ENCODE data around the gene SH3BGRL. TPM values are rescaled to one million over a fixed set of nuclear protein-coding genes. Genes with fewer than 3 reads are reported as not detected.

Gene SH3BGRL
- total RNA-seq, 1 experiment from 2014 or later: 41.8 TPM

DNA sequence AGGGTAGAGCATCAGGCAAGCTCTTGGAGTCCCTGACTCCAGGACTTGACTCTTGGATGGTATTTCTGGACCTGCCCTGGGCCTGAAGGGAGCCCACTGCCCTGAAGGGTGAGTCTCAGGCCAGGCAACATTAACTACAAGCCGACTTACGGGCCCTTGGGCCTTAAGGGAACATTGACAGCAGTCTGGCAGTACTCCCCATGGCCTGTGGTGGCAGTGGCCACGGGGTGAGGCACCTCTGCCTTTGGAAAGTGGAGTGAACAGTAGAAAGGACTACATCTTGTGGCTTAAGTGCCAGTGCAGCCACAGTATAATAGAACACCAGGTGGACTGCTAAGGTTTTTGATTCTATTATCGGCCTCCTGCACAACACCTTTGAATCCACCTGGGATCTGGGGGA is 36.3 kb downstream of the SH3BGRL start:
- H3K18ac ChIP-seq (ENCODE audit: insufficient read length, low read depth, low read length): no peak overlapping the region
- H3K9me3 Mint-ChIP-seq: peaks cover 69 to 75% of the 10 kb centered on the region in 2 experiments
- peaks cover 8 to 15% (median 13%) of the 10 kb centered on the region in 3 experiments for H3K36me3 Mint-ChIP-seq (ENCODE audit: insufficient read depth in 1 of 3, low read depth in 3 of 3)
- H2BK20ac ChIP-seq (ENCODE audit: low read depth, low read length, poor library complexity, severe bottlenecking): no peak overlapping the region
- no peak overlapping the region for H2AFZ ChIP-seq (ENCODE audit: low read length)
- no CpG with 5 or more reads among the region's 4 CpGs for WGBS (ENCODE audit: extremely low coverage, insufficient read length, low lambda C conversion rate)
- H3K4me1 ChIP-seq (ENCODE audit: insufficient read depth, low read length): no peaks in the 10 kb centered on the region
- H4K5ac ChIP-seq (ENCODE audit: insufficient read length, low read depth, low read length): no peak overlapping the region
- no peak overlapping the region for H3K56ac ChIP-seq (ENCODE audit: insufficient read length, low read depth, low read length)
- H3K79me2 ChIP-seq (ENCODE audit: insufficient read depth, low read length): no peaks in the 10 kb centered on the region
- H3K4me1 Mint-ChIP-seq: no peaks in the 10 kb centered on the region
- no peaks in the 10 kb centered on the region for H4K20me1 ChIP-seq (ENCODE audit: control insufficient read depth, insufficient read depth, insufficient read length)
- H3K23me2 ChIP-seq (ENCODE audit: insufficient read length, low read depth, low read length, poor library complexity, severe bottlenecking): no peaks in the 10 kb centered on the region
- H2BK12ac ChIP-seq (ENCODE audit: insufficient read length, low read depth, low read length): no peak overlapping the region
- H3K27me3 ChIP-seq (ENCODE audit: insufficient read depth, low read length): no peaks in the 10 kb centered on the region
- H2AK5ac ChIP-seq (ENCODE audit: insufficient read length, low read length): no peak overlapping the region
- no peak overlapping the region for H2BK15ac ChIP-seq (ENCODE audit: low read depth, low read length)
- H4K8ac ChIP-seq (replicated peaks; ENCODE audit: insufficient read length, low read depth, low read length): no peak overlapping the region
- no peak overlapping the region for H3K27ac ChIP-seq (ENCODE audit: insufficient read length, low read depth, low read length)
- 0 out of 7 replicates have a peak overlapping the region, but pooled peaks of 1 of the 3 experiments have one; percentile 28 for H3K27ac Mint-ChIP-seq
- no peak overlapping the region for H3K23ac ChIP-seq (ENCODE audit: insufficient read length, low read depth, low read length)
- H3K4me3 Mint-ChIP-seq: no peak overlapping the region
- DNase-seq: no peak
- no peak overlapping the region for H3K4ac ChIP-seq (ENCODE audit: low read depth, low read length)
- H3K4me2 ChIP-seq (ENCODE audit: insufficient read depth, insufficient read length, low read length): no peak overlapping the region
- H3K9ac ChIP-seq (ENCODE audit: extremely low read depth, insufficient read length, low read length): no peak overlapping the region
- H2BK120ac ChIP-seq (ENCODE audit: low read depth, low read length, poor library complexity, severe bottlenecking): no peak overlapping the region
- TF ChIP-seq, protein P1, sequence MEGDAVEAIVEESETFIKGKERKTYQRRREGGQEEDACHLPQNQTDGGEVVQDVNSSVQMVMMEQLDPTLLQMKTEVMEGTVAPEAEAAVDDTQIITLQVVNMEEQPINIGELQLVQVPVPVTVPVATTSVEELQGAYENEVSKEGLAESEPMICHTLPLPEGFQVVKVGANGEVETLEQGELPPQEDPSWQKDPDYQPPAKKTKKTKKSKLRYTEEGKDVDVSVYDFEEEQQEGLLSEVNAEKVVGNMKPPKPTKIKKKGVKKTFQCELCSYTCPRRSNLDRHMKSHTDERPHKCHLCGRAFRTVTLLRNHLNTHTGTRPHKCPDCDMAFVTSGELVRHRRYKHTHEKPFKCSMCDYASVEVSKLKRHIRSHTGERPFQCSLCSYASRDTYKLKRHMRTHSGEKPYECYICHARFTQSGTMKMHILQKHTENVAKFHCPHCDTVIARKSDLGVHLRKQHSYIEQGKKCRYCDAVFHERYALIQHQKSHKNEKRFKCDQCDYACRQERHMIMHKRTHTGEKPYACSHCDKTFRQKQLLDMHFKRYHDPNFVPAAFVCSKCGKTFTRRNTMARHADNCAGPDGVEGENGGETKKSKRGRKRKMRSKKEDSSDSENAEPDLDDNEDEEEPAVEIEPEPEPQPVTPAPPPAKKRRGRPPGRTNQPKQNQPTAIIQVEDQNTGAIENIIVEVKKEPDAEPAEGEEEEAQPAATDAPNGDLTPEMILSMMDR (conservative IDR thresholded peaks at IDR 0.05): peak; percentile 30
- no peaks in the 10 kb centered on the region for H3K79me1 ChIP-seq (ENCODE audit: insufficient read depth, low read depth, low read length, poor library complexity, severe bottlenecking)
- peaks cover 15% of the 10 kb centered on the region for H3K9me3 ChIP-seq (ENCODE audit: control insufficient read depth, low read depth, low read length)
- H4K91ac ChIP-seq (ENCODE audit: insufficient read length, low read depth, low read length): no peak overlapping the region
- H3K27me3 Mint-ChIP-seq (ENCODE audit: low read depth): no peaks in the 10 kb centered on the region
- no peak overlapping the region for H3T11ph ChIP-seq (ENCODE audit: low read length)
- no peak overlapping the region for H2BK5ac ChIP-seq (ENCODE audit: insufficient read length, low read length)
- H3K14ac ChIP-seq (ENCODE audit: insufficient read depth, low read length): no peak overlapping the region
